GM19035 (cell line): ENCODE data around the gene ZNF789.
"Not testable (repeated sequence)": the region's sequence is repeated elsewhere in the genome, so short reads cannot be mapped to it uniquely, and the experiment has no call there.

Experiments used
- ATAC-seq: cut with Tn5 transposase; IDR thresholded peaks from one replicate; pipeline ENCODE4 v1.9.1; 2021; ENCODE audit not compliant: unreplicated experiment

The ZNF789 gene

DNA sequence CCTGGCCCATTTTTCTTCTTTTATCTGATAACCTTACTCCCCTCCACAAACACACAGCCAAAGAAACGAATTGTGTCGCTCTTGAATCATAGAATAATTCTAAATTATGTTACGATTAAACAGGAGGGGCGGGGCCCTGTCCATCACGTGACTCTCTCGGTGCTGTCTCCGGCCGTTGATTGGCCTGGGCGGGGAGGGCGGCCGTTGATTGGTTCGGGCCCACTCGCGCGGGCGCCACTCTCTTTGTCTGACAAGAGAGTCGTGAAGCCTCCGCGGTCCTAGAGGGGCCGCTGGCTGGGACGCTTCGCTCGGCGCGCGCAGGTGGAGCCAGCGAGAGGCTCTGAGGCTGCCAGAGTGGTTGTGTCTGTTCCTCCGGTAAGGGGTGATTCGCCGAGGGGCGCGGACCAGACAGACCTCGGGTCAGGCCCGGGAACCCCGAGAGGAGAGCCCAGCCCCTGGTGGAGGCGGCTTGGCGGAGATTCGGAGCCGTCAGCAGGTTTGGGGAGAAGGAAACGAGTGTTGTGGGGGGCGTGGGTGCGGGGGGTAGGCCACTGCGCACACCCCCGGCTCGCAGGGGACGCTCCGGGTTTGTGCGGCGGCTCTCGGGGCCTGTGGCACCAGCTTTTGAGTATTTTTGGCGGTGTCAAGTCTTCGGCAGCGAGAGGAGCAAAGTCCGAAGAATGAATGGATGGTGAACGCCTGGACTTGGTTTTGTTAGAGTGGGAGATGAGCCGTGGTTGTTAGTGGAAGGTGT is at the start of gene ZNF789:
TSS of gene ZNF789 (plus strand) at position 330 of the 754 bp plus-strand sequence. CDS start 3,567 bp downstream, outside the sequence.
- peak; percentile 95 for ATAC-seq

GRCh38 chr7:99424932-99425730 is 47.6 kb upstream of the ZNF789 start:
- ATAC-seq, result no peak

DNA sequence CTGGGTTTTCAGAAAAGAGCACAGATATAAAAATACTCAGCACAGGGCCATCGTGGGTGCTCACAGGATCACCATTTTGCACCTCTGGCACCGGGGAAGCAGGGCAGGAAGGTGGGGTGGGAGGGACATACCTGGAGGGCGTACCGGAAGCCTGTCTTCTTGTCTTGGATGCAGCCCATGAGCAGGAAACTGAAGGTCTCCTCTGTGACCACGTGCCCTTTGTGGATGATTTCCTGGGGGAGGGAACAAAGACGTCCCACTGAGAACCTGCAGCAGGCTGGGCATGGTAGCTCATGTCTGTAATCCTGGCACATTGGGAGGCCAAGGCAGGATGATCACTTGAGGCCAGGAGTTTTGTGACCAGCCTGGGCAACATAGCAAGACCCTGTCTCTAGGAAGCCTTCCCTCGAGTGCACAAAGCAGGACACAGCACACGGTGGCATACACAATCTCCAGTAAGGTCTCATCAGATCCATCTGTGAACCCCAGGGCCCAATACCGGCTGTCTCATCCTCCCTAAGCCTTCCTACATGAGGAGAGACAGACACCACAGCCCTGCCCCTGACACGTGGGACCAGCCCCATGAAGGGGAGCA is 43.6 kb upstream of the ZNF789 start:
- no peak for ATAC-seq

DNA sequence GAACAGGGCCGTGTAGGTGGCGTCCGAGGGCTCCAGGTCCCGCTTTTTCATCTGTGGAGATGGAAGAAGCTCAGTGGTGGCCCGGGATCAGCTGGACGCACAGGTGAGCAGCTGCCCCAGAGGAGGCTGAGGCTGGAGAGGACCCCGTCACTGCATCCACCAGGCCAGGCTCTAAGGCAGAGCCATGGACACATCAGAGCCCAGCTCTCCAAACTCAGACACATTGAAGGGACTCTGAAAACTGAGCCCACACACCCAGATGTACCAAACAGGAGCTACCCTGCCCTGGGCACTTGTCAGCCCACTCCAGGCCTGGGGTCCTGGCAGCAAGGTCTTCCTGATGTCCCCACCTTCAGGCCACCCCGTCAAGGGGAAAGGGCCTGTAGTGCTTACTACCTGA is 42.9 kb upstream of the ZNF789 start:
- ATAC-seq, result no peak

DNA sequence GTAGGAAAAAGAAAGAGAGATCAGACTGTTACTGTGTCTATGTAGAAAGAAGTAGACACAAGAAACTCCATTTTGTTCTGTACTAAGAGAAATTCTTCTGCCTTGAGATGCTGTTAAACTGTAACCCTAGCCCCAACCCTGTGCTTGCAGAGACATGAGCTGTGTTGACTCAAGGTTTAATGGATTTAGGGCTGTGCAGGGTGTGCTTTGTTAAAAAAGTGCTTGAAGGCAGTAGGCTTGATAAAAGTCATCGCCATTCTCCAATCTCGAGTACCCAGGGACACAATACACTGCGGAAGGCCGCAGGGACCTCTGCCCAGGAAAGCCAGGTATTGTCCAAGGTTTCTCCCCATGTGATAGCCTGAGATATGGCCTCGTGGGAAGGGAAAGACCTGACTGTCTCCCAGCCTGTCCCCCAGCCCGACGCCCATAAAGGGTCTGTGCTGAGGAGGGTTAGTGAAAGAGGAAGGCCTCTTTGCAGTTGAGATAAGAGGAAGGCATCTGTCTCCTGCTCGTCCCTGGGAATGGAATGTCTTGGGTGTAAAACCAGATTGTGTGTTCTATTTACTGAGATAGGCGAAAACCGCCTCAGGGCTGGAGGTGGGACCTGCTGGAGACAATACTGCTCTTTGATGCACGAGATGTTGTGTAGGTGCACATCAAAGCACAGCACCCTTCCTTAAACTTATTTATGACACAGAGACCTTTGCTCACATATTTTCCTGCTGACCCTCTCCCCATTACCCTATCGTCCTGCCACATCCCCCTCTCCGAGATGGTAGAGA is 40.7 kb upstream of the ZNF789 start:
- ATAC-seq, result not testable (repeated sequence)

- no peak for ATAC-seq
Observed at GRCh38 chr7:99433158-99433557, 39.5 kb upstream of the ZNF789 start.

DNA sequence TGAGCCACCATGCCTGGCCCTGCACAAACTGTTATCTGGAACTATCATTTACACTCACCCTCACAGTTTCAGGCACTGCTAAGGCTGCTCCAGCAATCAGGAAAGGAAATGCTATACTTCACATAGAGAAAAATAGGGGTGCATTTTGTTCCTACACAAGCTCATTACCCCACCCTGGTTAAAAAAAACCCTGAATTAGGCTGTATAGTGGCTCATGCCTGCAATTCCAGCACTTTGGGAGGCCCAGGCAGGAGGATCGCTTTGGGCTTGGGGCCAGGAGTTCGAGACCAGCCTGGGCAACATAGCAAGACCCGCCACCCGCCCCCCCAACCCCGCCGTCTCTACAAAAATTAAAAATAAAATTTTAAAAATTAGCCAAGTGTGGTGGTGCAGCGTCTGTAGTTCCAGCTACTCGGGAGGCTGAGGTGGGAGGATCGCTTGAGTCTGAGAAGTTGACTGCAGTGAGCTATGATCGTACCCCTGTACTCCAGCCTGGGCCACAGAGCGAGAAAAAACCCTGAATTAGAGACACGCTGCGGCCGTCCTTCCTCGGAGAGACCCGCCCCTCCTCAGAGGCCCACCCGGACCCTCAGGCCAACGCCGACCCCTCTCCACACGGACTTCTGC is 34.6 kb upstream of the ZNF789 start:
- peak; percentile 11 for ATAC-seq

GRCh38 chr7:99438573-99439480 is 33.9 kb upstream of the ZNF789 start, which contains the start of the genes CPSF4 and PTCD1:
Gene CPSF4, plus strand, starts transcription at chr7:99438943. Its CDS starts 140 bp downstream, at chr7:99439083.
Gene PTCD1, minus strand, starts transcription at chr7:99438798. Its CDS starts 3,556 bp downstream, at chr7:99435242.
- peak; percentile 92 for ATAC-seq

DNA sequence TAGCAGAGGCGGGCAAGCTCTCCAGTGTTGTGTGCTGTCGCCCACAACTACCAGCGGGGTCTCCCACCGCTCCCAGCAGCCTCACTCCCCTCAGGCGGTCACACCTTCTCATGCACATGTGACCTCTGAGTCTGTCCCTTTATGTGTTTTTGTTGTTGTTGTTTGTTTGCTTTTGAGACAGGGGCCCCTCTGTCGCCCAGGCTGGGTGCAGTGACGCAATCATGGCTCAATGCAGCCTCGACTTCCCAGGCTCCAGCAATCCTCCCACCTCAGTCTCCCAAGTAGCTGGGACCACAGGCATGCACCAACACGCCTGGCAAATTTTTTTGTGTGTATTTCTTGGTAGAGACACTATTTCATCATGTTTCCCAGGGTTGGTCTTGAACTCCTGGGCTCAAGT is 32.5 kb upstream of the ZNF789 start:
- ATAC-seq, result no peak

- ATAC-seq, result no peak
Observed at GRCh38 chr7:99446096-99446495, 26.6 kb upstream of the ZNF789 start.

DNA sequence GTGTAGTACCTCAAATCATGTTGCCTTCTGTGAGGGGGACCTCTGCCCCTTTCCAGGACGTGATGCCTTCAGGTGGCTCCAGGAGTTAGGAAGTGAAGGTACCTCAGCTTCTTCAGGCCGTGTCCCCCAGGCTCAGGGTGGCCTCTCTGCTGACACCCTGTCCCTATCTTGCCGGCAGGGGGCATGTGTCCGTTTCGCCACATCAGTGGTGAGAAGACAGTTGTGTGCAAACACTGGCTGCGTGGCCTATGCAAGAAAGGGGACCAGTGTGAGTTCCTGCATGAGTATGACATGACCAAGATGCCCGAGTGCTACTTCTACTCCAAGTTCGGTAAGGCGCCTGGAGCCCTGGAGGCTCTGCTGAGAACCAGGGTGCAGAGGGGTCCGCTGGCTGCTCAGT is 24.7 kb upstream of the ZNF789 start:
- no peak for ATAC-seq

DNA sequence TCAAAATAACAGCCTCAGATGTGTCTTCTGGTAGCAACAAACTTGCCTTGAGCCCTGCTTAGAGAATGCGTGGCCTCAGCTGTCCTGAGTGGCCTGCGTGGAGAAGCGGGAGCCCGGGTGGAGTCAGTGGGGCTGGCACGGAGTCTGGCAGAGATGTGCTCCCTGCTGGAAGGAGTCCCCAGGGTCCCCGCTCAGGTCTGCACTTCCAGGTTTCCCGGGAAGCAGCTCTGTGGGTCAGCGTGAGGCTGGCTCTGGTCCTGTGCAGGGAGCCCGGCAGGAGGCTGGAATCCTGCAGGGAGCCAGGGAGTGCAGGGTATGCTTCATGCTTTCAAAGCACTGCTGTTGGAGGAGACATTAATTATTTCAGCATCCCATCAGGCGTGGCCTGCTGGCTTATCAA is 23.8 kb upstream of the ZNF789 start:
- ATAC-seq, result no peak

DNA sequence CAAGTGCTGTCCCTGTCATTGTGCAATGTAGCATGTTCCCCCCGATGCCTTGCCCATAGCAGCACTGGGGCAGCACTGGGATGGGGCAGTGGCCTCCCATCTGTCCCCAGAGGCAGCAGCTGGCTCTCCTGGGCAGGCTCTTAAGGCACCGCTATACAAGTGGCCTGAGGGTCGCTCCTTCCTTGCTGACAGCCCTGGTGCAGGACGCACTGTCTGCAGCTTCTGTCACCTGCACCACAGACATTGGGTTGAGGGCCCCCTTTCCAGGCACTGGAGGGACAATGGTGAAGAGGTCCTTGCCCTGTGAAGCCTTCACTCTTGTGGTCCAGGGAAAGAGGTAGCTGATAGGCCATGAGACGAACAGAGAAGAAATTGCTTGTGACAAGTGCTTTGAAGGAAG is 23.4 kb upstream of the ZNF789 start:
- ATAC-seq, result no peak

GRCh38 chr7:99451936-99452335 is 20.8 kb upstream of the ZNF789 start:
- no peak for ATAC-seq

- no peak for ATAC-seq
Observed at GRCh38 chr7:99452541-99452940, 20.1 kb upstream of the ZNF789 start.

- ATAC-seq, result no peak
Observed at GRCh38 chr7:99453105-99453504, 19.6 kb upstream of the ZNF789 start.

- no peak for ATAC-seq
Observed at GRCh38 chr7:99455874-99456273, 16.8 kb upstream of the ZNF789 start.

DNA sequence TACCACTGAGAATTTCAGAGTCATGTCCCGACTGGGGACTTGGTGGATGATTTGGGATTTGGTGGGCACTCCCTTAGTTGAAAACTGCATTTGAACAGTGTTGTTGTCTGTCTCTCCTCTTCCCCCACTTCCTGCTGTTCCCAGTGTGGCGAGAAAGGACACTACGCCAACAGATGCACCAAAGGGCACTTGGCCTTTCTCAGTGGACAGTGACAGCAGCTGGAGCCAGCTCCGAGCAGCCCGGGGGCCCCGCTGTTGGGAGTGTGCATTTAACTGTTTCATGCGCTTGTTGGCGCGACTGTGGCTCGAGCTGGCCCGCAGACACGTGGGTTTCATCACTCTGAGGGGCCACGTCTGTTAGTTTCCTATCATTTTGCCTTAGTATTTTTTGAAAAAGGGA is 16.4 kb upstream of the ZNF789 start:
- ATAC-seq, result no peak

GRCh38 chr7:99457050-99457649 is 15.5 kb upstream of the ZNF789 start:
- ATAC-seq, result no peak
